ENCODE results near the gene PLA2G4D. TPM values are rescaled to one million over a fixed set of nuclear protein-coding genes. Genes with fewer than 3 reads are reported as not detected.

The PLA2G4D gene
- total and polyA plus RNA-seq, 7 experiments from 2014 or later, result not detected

GRCh38 chr15:42021593-42021992, 72.8 kb downstream of the PLA2G4D start:
- Histone ChIP-seq H3K4me3 (ENCODE audit: low read length) (no peak overlapping the region), H3K9me3 (ENCODE audit: control insufficient read depth in 2 of 3, low read length in 3 of 3) (no peaks in the 10 kb centered on the region), H3K27ac (ENCODE audit: low read depth, low read length) (no peak overlapping the region), H3K4me1 (ENCODE audit: control insufficient read depth in 2 of 2, insufficient read depth in 2 of 2, low read length in 2 of 2) (no peaks in the 10 kb centered on the region), H3K36me3 (ENCODE audit: control insufficient read depth in 2 of 3, insufficient read depth in 3 of 3, low read length in 3 of 3) (no peaks in the 10 kb centered on the region), H3K27me3 (ENCODE audit: control insufficient read depth in 2 of 2, insufficient read depth in 2 of 2, low read length in 2 of 2) (no peaks in the 10 kb centered on the region)
- intact Hi-C loops (cut with micrococcal nuclease), result no loop called here
- Mint-ChIP-seq H3K4me1 (no peaks in the 10 kb centered on the region), H3K36me3 (no peaks in the 10 kb centered on the region), H3K9me3 (no peaks in the 10 kb centered on the region), H3K27ac (peak overlapping the region in 1 of 9 donors; percentile 51), H3K27me3 (peaks cover 0 to 9% (median 0%) of the 10 kb centered on the region in 5 donors), H3K4me3 (no peak overlapping the region)
- POLR2A ChIA-PET, result no interaction called here
- no peak for ATAC-seq
- CTCF ChIA-PET, result no interaction called here
- no peak for DNase-seq

- Histone ChIP-seq H3K9me3 (ENCODE audit: control insufficient read depth in 2 of 3, low read length in 3 of 3) (no peaks in the 10 kb centered on the region), H3K4me1 (ENCODE audit: control insufficient read depth in 2 of 2, insufficient read depth in 2 of 2, low read length in 2 of 2) (no peaks in the 10 kb centered on the region), H3K27ac (ENCODE audit: low read depth, low read length) (no peak within 1 kb of the TSS), H3K4me3 (ENCODE audit: low read length) (no peak within 1 kb of the TSS), H3K36me3 (ENCODE audit: control insufficient read depth in 2 of 3, insufficient read depth in 3 of 3, low read length in 3 of 3) (no peaks in the 10 kb centered on the region), H3K27me3 (ENCODE audit: control insufficient read depth in 2 of 2, insufficient read depth in 2 of 2, low read length in 2 of 2) (no peaks in the 10 kb centered on the region)
- peaks cover 0 to 3% (median 0%) of the 10 kb centered on the region in 5 donors for H3K27me3 Mint-ChIP-seq
- intact Hi-C loops (cut with micrococcal nuclease), result no loop called here
- H3K36me3 Mint-ChIP-seq, result no peaks in the 10 kb centered on the region
- ATAC-seq (no peak), DNase-seq (no peak)
- POLR2A ChIA-PET, result no interaction called here
- H3K4me3 Mint-ChIP-seq, result no peak within 1 kb of the TSS
- H3K4me1 Mint-ChIP-seq, result no peaks in the 10 kb centered on the region
- peak within 1 kb of the TSS in 1 of 9 donors; percentile 51 for H3K27ac Mint-ChIP-seq
- CTCF ChIA-PET, result no interaction called here
- no peaks in the 10 kb centered on the region for H3K9me3 Mint-ChIP-seq
Measured at GRCh38 chr15:42020713-42021273, 73.6 kb downstream of the PLA2G4D start, which contains the start of gene PLA2G4E. TSS of gene PLA2G4E (minus strand) at chr15:42021042. CDS start at chr15:42021030, 12 bp downstream.

- no peak overlapping the region for H3K27ac ChIP-seq (ENCODE audit: low read depth, low read length)
- no peaks in the 10 kb centered on the region for H3K4me1 ChIP-seq (ENCODE audit: control insufficient read depth in 2 of 2, insufficient read depth in 2 of 2, low read length in 2 of 2)
- DNase-seq, result no peak
- H3K36me3 Mint-ChIP-seq, result no peaks in the 10 kb centered on the region
- ChIA-PET CTCF (no interaction called here), POLR2A (no interaction called here)
- H3K4me1 Mint-ChIP-seq, result no peaks in the 10 kb centered on the region
- no peak overlapping the region for H3K4me3 Mint-ChIP-seq
- H3K27me3 Mint-ChIP-seq, result peaks cover 0 to 3% (median 0%) of the 10 kb centered on the region in 5 donors
- H3K9me3 ChIP-seq (ENCODE audit: control insufficient read depth in 2 of 3, low read length in 3 of 3), result no peaks in the 10 kb centered on the region
- H3K36me3 ChIP-seq (ENCODE audit: control insufficient read depth in 2 of 3, insufficient read depth in 3 of 3, low read length in 3 of 3), result no peaks in the 10 kb centered on the region
- no peak overlapping the region for H3K4me3 ChIP-seq (ENCODE audit: low read length)
- intact Hi-C loops (cut with micrococcal nuclease), result no loop called here
- no peaks in the 10 kb centered on the region for H3K27me3 ChIP-seq (ENCODE audit: control insufficient read depth in 2 of 2, insufficient read depth in 2 of 2, low read length in 2 of 2)
- ATAC-seq, result no peak
- H3K9me3 Mint-ChIP-seq, result no peaks in the 10 kb centered on the region
- H3K27ac Mint-ChIP-seq, result no peak overlapping the region
Measured at GRCh38 chr15:42018306-42019224, 75.8 kb downstream of the PLA2G4D start.

Other genes with a start within 250 kb of the PLA2G4D start
- gene SPTBN5, start 200.5 kb downstream of the PLA2G4D start, total RNA-seq, result 1 to 10 TPM; 1.4 to 2.7 (median 1.9) TPM
- gene SPTBN5, start 200.5 kb downstream of the PLA2G4D start, polyA plus RNA-seq, result under 1 TPM in 1 of 2 donors, not detected in 1; 0.12 TPM
- gene EHD4, start 122.0 kb downstream of the PLA2G4D start, total RNA-seq, result 10 to 100 TPM; 10.4 to 48.3 (median 23.7) TPM
- gene EHD4, start 122.0 kb downstream of the PLA2G4D start, polyA plus RNA-seq, result 1 to 10 TPM; 5.6 to 8.9 TPM
- gene PLA2G4E, start 73.5 kb downstream of the PLA2G4D start, total RNA-seq, result not detected
- gene PLA2G4E, start 73.5 kb downstream of the PLA2G4D start, polyA plus RNA-seq, result not detected
- gene PLA2G4F, start 62.1 kb upstream of the PLA2G4D start, total RNA-seq, result not detected
- gene PLA2G4F, start 62.1 kb upstream of the PLA2G4D start, polyA plus RNA-seq, result not detected
- gene VPS39, start 113.7 kb upstream of the PLA2G4D start, total RNA-seq, result 100 to 1,000 TPM in 2 of 5 experiments, 10 to 100 TPM in 3; 82.9 to 115 (median 97.3) TPM
- gene VPS39, start 113.7 kb upstream of the PLA2G4D start, polyA plus RNA-seq, result 10 to 100 TPM; 31.8 to 46.0 TPM
- gene GANC, start 178.6 kb upstream of the PLA2G4D start, total RNA-seq, result 10 to 100 TPM; 31.3 to 57.2 (median 45.4) TPM
- 10 to 100 TPM; 14.0 to 16.3 TPM for gene GANC, start 178.6 kb upstream of the PLA2G4D start, polyA plus RNA-seq
- 10 to 100 TPM; 41.8 to 61.8 (median 53.7) TPM for gene TMEM87A, start 178.9 kb upstream of the PLA2G4D start, total RNA-seq
- 10 to 100 TPM; 54.3 to 61.7 TPM for gene TMEM87A, start 178.9 kb upstream of the PLA2G4D start, polyA plus RNA-seq

Data from naive thymus-derived CD4-positive, alpha-beta T cell (primary cell).